Urothelium cell line (cell line): ENCODE results near the gene MRPL1.
"Not testable (repeated sequence)": the region's sequence is repeated elsewhere in the genome, so short reads cannot be mapped to it uniquely, and the experiment has no call there.

Experiments
- DNase-seq: peaks from one replicate; pipeline ENCODE4 v3.0.0; 2011; ENCODE audit warnings: low spot score, mixed read lengths
- FAIRE-seq: peaks from 2 replicates; lab custom pipeline; 2011; peaks lifted over from hg19 to GRCh38; lab: Jason Lieb, UNC

The MRPL1 gene

GRCh38 chr4:77849278-77849965, 13.2 kb upstream of the MRPL1 start:
- DNase-seq (no peak), FAIRE-seq (no peak)

- FAIRE-seq (no peak), DNase-seq (no peak)
Observed at GRCh38 chr4:77852892-77853495, 9.6 kb upstream of the MRPL1 start.

GRCh38 chr4:77854431-77855111, 8.1 kb upstream of the MRPL1 start:
- FAIRE-seq = no peak
- no peak for DNase-seq

- no peak for DNase-seq
- FAIRE-seq = no peak
Observed at GRCh38 chr4:77856152-77856551, 6.5 kb upstream of the MRPL1 start.

GRCh38 chr4:77859256-77859655, 3.4 kb upstream of the MRPL1 start:
- FAIRE-seq = no peak
- no peak for DNase-seq

GRCh38 chr4:77861495-77861894, 1.1 kb upstream of the MRPL1 start:
- no peak for FAIRE-seq
- no peak for DNase-seq

- FAIRE-seq, DNase-seq: not testable (repeated sequence)
Observed at GRCh38 chr4:77863341-77863740, 711 bp downstream of the MRPL1 start.

GRCh38 chr4:77865259-77865658, 2.6 kb downstream of the MRPL1 start:
- DNase-seq (no peak), FAIRE-seq (no peak)

GRCh38 chr4:77872723-77873445, 10.3 kb downstream of the MRPL1 start:
- FAIRE-seq (no peak), DNase-seq (no peak)

- no peak for DNase-seq
- no peak for FAIRE-seq
Observed at GRCh38 chr4:77877167-77877566, 14.5 kb downstream of the MRPL1 start.

GRCh38 chr4:77877771-77878565, 15.3 kb downstream of the MRPL1 start:
- FAIRE-seq = no peak
- no peak for DNase-seq

- no peak for DNase-seq
- no peak for FAIRE-seq
Observed at GRCh38 chr4:77880784-77881183, 18.2 kb downstream of the MRPL1 start.

- no peak for DNase-seq
- FAIRE-seq = no peak
Observed at GRCh38 chr4:77881460-77882295, 19.0 kb downstream of the MRPL1 start.

GRCh38 chr4:77893451-77893850, 30.8 kb downstream of the MRPL1 start:
- DNase-seq (no peak), FAIRE-seq (no peak)

GRCh38 chr4:77899607-77900006, 37.0 kb downstream of the MRPL1 start:
- DNase-seq (no peak), FAIRE-seq (no peak)

GRCh38 chr4:77903186-77903585, 40.6 kb downstream of the MRPL1 start:
- FAIRE-seq = no peak
- no peak for DNase-seq

GRCh38 chr4:77905651-77906263, 43.1 kb downstream of the MRPL1 start:
- DNase-seq (no peak), FAIRE-seq (no peak)

- FAIRE-seq (no peak), DNase-seq (no peak)
Observed at GRCh38 chr4:77910676-77911075, 48.0 kb downstream of the MRPL1 start.

- DNase-seq (no peak), FAIRE-seq (no peak)
Observed at GRCh38 chr4:77911091-77911490, 48.5 kb downstream of the MRPL1 start.
